Activated CD4-positive, alpha-beta T cell treated with anti-CD3 and anti-CD28 coated beads, Interleukin-2, Interleukin-4, amounts not matched to agents 100 ng/mL and 50 ng/mL, durations not matched to agents 16 hours and 8 hours (primary cell): ENCODE data around the gene GON4L.
"Not testable (repeated sequence)": the region's sequence is repeated elsewhere in the genome, so short reads cannot be mapped to it uniquely, and the experiment has no call there.

ENCODE experiments used
- DNase-seq: peaks from one replicate; pipeline ENCODE4 v3.0.0-alpha.2; 2020; ENCODE audit warnings: low spot score

The GON4L gene

DNA sequence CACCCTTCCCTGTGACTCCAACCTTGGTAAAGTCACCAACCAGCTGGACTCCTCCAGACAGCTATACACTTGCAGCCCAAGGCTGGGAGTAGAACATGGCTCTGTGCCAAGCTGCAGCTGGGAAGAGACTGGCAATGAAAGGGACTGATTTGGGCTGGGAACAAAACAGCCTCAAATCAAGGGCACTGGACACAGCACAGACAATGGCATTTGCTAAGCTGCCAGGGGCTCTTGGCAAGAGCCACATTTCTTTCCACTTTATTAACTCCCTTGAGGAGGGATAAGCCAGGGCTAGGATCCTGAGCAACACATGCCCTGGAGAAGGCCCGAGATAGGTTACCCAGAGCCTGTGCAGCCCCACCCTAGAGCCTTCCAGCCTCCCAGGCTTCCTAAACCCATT is 14.4 kb upstream of the GON4L start:
- no peak for DNase-seq

DNA sequence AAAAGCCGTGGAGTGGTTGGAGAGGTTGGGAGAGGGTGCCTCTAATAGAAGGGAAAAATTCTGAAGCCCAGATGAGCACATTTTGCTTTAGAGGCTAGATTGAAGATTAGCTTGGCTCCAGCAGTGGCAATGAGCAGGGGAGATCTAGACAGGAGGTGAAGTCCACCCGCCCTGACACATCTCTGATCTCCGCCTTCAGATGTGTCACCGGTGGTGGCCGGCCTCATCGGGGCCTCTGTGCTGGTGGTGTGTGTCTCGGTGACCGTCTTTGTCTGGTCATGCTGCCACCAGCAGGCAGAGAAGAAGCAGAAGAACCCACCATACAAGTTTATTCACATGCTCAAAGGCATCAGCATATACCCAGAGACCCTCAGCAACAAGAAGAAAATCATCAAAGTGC is 10.8 kb upstream of the GON4L start:
- DNase-seq: no peak

GRCh38 chr1:155864393-155864792 is 7.4 kb upstream of the GON4L start:
- DNase-seq: no peak

DNA sequence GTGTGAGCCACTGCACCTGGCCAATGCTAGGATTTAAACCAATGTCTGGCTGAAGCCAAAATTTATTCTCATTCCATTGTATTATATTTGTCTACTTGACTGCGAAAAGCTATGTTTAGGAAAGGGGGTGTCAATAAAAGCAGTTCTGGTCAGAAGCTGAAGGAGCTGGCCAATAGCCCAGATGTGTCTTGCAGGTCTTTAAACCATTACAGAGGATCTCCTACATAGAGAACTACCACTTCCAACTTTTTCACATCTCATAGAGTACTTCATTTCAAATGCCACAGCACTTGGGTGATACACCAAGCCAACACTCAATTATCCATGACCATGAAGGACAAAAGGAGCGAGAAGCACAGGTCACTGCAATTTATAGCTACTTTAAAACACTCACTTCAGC is 4.9 kb upstream of the GON4L start:
- no peak for DNase-seq

GRCh38 chr1:155860970-155861510 is 4.0 kb upstream of the GON4L start:
- no peak for DNase-seq

- DNase-seq: peak; percentile 76
Measured at GRCh38 chr1:155859881-155860871, 3.2 kb upstream of the GON4L start.

DNA sequence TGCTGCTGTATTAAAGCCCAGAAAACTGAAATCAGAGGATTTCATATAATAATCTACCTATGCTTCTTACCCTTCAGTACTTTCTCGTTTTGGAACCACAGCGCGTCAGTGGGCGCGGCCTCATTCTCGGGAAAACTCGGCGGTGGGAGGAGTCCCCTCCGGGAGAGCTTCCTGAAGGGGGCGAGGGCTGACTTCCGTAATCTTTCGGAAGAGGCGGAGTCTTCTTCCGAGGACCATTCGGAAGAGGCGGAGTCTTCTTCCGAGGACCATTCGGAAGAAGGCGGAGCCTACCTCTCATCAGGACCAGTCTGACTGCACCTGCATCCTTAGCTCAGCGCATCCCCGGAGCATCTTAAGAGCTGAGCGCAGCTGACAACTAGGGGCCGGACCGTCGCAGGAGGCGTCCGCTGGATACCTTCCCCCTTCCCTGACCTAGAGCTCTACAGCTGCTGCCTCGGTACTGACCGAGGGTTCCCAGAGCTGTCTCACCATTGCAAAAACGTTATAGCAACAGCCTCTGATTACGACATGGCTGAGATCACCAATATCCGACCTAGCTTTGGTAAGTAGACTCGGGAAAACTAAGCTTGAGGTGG is 2.3 kb upstream of the GON4L start, which contains the start of gene SYT11:
TSS of gene SYT11 (plus strand) at position 334 of the 596 bp plus-strand sequence. CDS start at position 529, 195 bp downstream.
- peak; percentile 97 for DNase-seq

GRCh38 chr1:155858800-155859233 is 1.8 kb upstream of the GON4L start:
- peak; percentile 45 for DNase-seq

DNA sequence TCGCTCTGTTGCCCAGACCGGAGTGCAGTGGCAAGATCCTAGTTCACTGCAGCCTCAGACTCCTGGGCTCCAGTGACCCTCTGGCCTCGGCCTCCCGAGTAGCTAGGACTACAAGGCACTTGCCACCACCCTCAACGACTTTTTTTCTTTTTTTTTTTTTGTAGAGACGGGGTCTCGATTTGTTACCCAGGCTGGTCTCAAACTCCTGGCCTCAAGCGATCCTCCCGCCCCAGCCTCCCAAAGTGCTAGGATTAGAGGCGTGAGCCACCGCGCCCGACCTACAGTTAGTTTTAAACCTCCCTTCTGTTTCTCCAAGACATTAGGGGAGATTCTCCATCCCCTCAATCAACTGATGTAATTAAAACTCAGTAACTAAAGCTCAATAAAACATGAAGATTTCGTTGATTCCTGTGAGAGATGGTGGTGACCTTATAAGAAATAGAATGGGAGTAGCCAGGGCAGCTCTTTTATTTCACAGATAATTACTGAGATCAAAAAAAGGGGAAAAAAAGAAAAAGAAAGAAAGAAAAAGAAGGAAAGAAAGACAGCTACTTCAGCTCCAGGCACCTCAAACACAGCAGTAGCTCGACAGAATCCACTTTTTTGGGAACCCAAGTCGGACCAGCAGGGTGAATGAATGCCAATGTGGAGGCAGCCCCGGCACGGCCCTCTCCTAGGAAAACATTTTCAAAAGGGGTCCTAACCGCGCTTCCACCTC is 598 bp downstream of the GON4L start:
- DNase-seq: no peak

DNA sequence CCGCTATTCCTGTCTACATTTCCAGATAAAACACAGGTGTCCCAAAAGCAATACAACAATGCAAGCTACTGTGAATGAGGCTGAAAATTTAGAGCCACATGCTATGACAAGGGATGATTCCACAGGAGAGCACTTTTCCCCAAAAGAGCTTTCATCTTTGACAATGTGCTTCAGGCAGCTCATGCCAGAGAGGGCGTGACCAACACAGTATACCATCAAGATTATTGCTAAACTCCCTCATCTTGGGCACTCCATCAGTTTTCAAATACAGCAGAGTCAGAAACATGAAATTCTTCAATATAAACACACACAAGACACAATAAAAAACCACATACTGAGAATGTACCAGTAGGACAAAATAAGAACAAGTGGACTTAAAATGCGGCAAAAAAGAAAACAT is 6.7 kb downstream of the GON4L start:
- no peak for DNase-seq

- peak; percentile 19 for DNase-seq
Measured at GRCh38 chr1:155847823-155848529, 9.0 kb downstream of the GON4L start.

DNA sequence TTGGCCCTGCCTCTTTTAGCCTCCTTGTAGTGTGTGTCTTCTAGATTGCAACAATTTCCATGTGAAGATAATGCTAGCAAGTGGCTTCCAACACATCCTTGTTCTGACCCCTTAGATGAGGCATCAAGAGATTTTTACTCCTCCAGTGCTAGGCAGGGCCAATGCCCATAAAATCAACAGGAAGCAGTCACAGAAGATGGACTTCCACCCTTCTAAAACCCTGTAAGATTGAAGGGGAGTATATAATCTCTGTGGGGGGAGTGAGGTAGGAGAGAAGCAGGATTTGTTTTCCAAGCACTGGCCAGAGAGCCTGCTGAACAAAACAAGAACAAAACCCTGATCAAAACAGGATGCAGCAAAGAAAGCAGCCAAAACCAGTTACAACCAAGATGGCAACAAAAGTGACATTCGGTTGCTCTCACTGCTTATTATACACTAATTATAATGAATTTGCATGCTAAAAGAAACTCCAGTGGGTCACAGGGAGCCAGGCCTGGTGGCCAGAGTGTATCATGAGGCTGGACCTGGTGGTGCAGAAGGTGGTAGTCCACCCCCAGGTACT is 12.1 kb downstream of the GON4L start:
- DNase-seq: no peak

DNA sequence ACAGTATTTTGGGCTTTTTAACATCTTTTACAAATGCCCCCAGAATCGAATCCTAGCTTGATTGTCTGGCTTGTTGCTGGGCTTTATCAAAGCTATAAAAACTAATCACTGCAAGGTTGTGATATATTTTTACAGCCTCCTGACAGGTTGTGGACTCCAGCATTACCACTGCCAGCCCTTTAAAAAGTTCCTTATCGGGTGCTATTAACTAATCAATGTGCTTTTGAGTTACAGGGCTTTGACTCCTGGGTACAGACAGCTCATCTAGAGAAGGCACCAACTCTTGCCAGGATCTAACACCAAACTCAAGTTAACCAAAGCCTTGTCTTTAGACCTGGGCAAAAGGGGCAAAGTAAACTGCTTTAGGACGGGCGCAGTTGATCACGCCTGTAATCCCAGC is 16.6 kb downstream of the GON4L start:
- DNase-seq: no peak

DNA sequence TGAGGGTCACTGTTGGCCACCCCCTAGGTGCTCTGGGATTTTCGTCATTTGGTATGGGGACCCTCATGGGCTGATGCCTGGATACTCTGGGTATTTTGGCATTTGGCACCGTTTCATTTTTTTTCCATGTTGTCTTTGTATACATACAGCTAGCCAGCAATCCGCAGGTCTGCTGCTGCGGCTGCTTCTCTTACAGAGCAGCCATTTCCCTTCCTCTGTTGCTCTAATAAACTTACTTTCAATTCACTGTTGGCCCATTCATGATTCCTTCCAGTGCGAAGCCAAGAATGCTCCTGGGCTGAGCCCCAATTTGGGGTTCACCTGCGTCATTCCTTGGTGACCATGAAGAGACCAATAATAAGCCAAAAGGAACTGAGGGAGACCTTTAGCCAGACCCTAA is 21.5 kb downstream of the GON4L start:
- DNase-seq: no peak

- not testable (repeated sequence) for DNase-seq
Measured at GRCh38 chr1:155834927-155835399, 22.1 kb downstream of the GON4L start.

GRCh38 chr1:155834296-155834926 is 22.6 kb downstream of the GON4L start:
- DNase-seq: no peak

GRCh38 chr1:155833665-155834295 is 23.2 kb downstream of the GON4L start:
- no peak for DNase-seq

DNA sequence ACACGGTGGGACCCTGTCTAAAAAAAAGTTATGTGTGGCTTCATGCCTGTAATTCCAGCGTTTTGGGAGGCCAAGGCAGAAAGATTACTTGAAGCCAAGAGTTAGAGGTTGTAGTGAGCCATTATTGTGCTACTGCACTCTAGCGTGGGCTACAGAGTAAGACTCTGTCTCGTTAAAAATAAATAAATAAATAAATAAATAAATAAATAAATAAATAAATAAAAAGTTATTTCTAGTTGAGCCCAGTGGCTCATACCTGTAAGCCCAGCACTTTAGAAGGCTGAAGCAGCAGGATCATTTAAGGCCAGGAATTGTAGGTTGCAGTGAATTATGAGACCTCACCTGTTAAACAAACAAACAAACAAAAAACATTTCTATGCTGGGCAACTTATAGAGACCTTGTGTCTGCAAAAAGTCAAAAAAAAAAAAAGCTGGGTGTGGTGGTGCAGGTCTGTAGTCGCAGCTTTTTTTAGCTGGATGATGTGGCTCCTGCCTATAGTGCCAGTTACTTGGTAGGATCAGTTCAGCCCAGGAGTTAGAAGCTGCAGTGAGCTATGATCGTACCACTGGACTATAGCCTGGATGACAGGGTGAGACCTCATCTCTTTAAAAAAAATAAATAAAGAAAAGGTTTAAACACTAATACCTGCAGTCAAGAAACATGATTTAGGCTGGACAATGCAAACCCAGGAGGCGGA is 25.6 kb downstream of the GON4L start:
- DNase-seq: no peak

DNA sequence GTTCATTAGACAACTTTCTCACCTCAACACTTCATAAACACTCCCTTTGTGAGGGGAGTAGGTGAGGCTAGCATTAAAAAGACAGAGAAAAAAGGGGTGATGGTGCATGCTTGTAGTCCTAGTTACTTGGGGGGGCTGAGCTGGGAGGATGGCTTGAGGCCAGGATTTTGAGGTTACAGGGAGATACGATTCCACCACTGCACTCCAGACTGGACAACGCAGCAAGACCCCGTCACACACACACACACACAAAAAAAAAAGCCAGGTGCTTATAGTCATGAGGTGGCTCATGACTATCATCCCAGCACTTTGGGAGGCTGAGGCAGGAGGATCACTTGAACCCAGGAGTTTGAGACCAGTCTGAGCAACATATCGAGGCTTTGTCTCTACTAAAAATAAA is 29.6 kb downstream of the GON4L start:
- no peak for DNase-seq

GRCh38 chr1:155816351-155816750 is 40.7 kb downstream of the GON4L start:
- no peak for DNase-seq
